Chondrocyte (in vitro differentiated cells): Measurements from ENCODE around the gene CHADL. TPM values are rescaled to one million over a fixed set of nuclear protein-coding genes. Genes with fewer than 3 reads are reported as not detected.

Source experiments
- DNase-seq: peaks from one replicate; pipeline ENCODE4 v3.0.0; 2021; ENCODE audit warnings: mixed read lengths, low spot score
- H3K27ac Mint-ChIP-seq: one replicate; pipeline ENCODE4 v1.8.0; 2021; ENCODE audit warnings: mild to moderate bottlenecking, moderate library complexity, mixed read lengths; ENCODE audit not compliant: unreplicated experiment
- H3K27me3 Mint-ChIP-seq: 2 replicates; pipeline ENCODE4 v1.8.0; 2021; ENCODE audit warnings: low read depth, mixed read lengths
- H3K36me3 Mint-ChIP-seq: 2 replicates; pipeline ENCODE4 v1.8.0; 2021; ENCODE audit warnings: low read depth, mixed read lengths
- H3K4me1 Mint-ChIP-seq: 2 replicates; pipeline ENCODE4 v1.8.0; 2021; ENCODE audit warnings: low read depth, mild to moderate bottlenecking, mixed read lengths
- H3K4me3 Mint-ChIP-seq: one replicate; pipeline ENCODE4 v1.8.0; 2021; ENCODE audit warnings: mild to moderate bottlenecking, moderate library complexity, mixed read lengths; ENCODE audit not compliant: unreplicated experiment
- H3K9me3 Mint-ChIP-seq: 2 replicates; pipeline ENCODE4 v1.8.0; 2021; ENCODE audit warnings: low read depth, mixed read lengths
- CTCF ChIP-seq: fragments of 200-600 bp; sonication (generic); IDR thresholded peaks from 2 replicates; pipeline ENCODE4 v1.5.0; 2021; ENCODE audit warnings: antibody characterized with exemption, mild to moderate bottlenecking, moderate library complexity
- total RNA-seq: library from RNA; stranded (reverse); gene quantifications from 3 replicates; pipeline ENCODE4 v1.2.1, GENCODE V29; 2021

CHADL gene
- total RNA-seq, 1 donor from 2014 or later: 1.3 TPM

DNA sequence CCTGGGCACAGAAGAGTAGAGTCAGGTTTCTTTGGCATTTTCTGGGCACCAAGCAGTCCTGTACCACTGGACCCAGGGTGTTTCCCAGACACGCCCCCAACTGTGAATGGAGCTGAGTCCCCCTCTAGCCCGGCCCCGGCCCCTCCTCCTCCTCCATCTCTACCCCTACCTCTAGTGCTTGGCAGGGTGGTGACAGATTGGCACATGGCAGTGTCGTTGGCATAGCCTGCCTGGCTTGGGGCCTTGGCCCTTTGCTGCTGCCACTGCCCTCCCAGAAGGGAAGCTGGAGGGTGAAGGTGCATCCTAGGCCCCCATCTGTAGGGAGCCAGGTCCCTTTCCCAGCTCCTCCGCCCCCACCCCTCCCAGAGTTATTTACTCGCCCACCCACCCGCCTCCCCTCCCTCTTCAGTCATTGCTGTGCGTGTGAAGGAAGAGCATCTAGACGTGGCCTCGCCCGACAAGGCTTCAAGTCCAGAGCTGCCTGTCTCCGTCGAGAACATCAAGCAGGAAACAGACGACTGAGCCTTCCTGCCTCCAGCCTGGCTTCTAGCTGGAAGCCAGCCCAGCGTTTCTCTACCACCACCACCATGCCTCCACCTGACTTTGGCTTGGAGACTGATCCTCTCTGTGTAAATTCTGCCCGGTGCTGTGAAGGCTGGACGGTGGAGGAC is 10.9 kb downstream of the CHADL start:
- Mint-ChIP-seq H3K4me1 (no peaks in the 10 kb centered on the region), H3K27ac (no peak overlapping the region), H3K4me3 (no peak overlapping the region), H3K9me3 (no peaks in the 10 kb centered on the region), H3K27me3 (no peaks in the 10 kb centered on the region), H3K36me3 (peaks cover 17% of the 10 kb centered on the region)
- TF ChIP-seq CTCF: no peak
- DNase-seq: no peak

DNA sequence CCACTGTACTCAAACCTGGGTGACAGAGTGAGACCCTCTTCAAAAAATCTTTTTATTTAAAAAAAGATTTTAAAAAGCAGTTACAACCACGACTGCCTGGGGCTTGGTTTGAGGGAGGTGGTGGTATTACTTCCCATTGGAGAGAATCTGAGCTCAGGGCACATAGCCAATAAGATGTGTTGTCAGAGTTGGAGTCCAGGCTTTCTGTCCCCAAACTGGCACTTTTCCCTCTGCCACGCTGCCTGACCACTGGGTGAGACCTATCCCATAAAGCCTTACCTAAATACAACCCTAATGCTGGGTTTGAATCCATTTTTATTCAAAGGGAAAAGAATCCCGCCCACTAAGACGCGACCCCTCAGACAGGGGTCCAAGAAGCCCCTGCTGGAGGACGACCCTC is 11.5 kb downstream of the CHADL start:
- no peak for DNase-seq
- peaks cover 20% of the 10 kb centered on the region for H3K36me3 Mint-ChIP-seq
- TF ChIP-seq CTCF: no peak
- no peaks in the 10 kb centered on the region for H3K4me1 Mint-ChIP-seq
- no peaks in the 10 kb centered on the region for H3K9me3 Mint-ChIP-seq
- no peak overlapping the region for H3K27ac Mint-ChIP-seq
- H3K4me3 Mint-ChIP-seq: no peak overlapping the region
- H3K27me3 Mint-ChIP-seq: no peaks in the 10 kb centered on the region

GRCh38 chr22:41226723-41227655 is 13.7 kb downstream of the CHADL start:
- Mint-ChIP-seq H3K9me3 (no peaks in the 10 kb centered on the region), H3K27me3 (no peaks in the 10 kb centered on the region), H3K36me3 (peaks cover 22% of the 10 kb centered on the region), H3K4me3 (no peak overlapping the region), H3K27ac (no peak overlapping the region), H3K4me1 (no peaks in the 10 kb centered on the region)
- no peak for TF ChIP-seq CTCF
- no peak for DNase-seq

DNA sequence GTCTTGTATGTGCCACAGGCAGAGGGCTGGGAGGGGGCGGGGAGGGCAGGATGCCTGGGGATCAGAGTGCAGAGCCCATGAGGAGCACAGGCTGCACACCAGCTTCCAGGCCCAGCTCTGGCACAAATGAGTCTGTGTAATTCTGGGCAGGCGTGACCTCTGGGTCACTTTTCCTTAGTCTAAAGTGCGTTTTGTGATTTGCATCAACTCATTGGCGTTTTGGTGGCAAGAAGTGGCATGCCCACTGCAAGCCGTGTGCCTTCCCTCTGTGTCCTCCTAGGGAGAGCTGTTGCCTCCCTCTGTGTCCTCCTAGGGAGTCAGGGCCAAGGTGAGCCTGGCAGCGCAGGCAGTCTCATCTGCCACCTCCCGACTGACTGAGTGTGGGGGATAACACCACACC is 17.2 kb downstream of the CHADL start:
- Mint-ChIP-seq H3K36me3 (peaks cover 23% of the 10 kb centered on the region), H3K4me3 (no peak overlapping the region), H3K4me1 (no peaks in the 10 kb centered on the region), H3K27ac (no peak overlapping the region), H3K9me3 (no peaks in the 10 kb centered on the region), H3K27me3 (no peaks in the 10 kb centered on the region)
- DNase-seq: no peak
- TF ChIP-seq CTCF: no peak

GRCh38 chr22:41222846-41223507 is 17.8 kb downstream of the CHADL start:
- no peaks in the 10 kb centered on the region for H3K9me3 Mint-ChIP-seq
- no peak for DNase-seq
- H3K36me3 Mint-ChIP-seq: peaks cover 22% of the 10 kb centered on the region
- H3K4me1 Mint-ChIP-seq: peaks cover 2% of the 10 kb centered on the region
- TF ChIP-seq CTCF: no peak
- H3K27me3 Mint-ChIP-seq: no peaks in the 10 kb centered on the region
- H3K27ac Mint-ChIP-seq: no peak overlapping the region
- H3K4me3 Mint-ChIP-seq: no peak overlapping the region
